ENCODE results near the gene ARID4A. TPM values are rescaled to one million over a fixed set of nuclear protein-coding genes. Genes with fewer than 3 reads are reported as not detected.
A peak's percentile ranks its signal among the peaks of the same experiment; 100 is the strongest.
"Not testable (repeated sequence)": the region's sequence is repeated elsewhere in the genome, so short reads cannot be mapped to it uniquely, and the experiment has no call there.

ARID4A gene
- total and polyA plus RNA-seq, 2 of the 13 experiments (the other 11 are each of a cell fraction or from before 2014, with no cell fraction given) = 7.2 to 9.7 TPM

DNA sequence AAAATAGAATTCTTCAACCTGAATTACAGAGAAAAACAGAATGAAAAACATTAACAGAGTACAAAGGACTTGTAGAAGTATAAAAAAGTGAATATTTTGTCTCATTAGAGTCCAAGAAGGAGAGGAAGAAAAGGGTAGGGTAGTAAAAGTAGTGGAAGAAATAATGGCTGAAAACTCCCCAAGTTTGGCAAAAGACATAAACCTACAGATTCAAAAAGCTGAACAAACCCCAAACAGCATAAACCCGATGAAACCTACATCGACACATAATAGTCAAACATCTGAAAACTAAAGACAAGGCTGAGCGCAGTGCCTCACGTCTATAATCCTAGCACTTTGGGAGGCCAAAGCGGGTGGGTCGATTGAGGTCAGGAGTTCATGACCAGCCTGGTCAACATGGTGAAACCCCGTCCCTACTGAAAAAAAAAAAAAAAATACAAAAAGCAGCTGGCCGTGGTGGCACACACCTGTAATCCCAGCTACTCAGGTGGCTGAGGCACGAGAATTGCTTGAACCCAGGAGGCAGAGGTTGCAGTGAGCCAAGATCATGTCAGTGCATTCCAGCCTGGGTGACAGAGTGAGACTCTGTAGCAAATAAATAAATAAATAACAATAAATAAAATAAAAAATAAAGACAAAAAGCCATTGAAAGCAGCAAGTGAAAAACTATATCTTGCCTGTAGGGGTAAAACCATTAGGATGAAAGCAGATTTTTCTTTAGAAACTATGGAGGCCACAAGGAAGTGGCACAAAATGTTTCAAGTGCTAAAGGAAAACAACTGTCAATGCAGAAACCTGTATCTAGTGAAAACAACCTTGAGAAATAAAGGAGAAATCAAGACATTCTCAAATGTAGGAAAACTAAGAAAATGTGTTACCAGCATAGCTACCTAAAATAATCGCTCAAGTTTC, 117.5 kb downstream of the ARID4A start:
- Histone ChIP-seq H2AFZ (ENCODE audit: low read length) (no peak overlapping the region), H4K20me1 (ENCODE audit: insufficient read depth, low read length) (no peaks in the 10 kb centered on the region), H3K4me2 (ENCODE audit: low read depth, low read length) (no peak overlapping the region), H3K27ac (ENCODE audit: extremely low read length, insufficient read depth, low read length) (no peak overlapping the region), H3K27me3 (ENCODE audit: control insufficient read depth in 1 of 2, insufficient read depth in 2 of 2, low read length in 2 of 2) (no peaks in the 10 kb centered on the region), H3K4me1 (ENCODE audit: insufficient read depth, low read length) (peaks cover 4% of the 10 kb centered on the region; the same call in 1 of the 2 replicates), H3K36me3 (replicated peaks in 1 of 2; ENCODE audit: control insufficient read depth in 1 of 2, insufficient read depth in 2 of 2, low read length in 2 of 2) (peaks cover 4 to 42% of the 10 kb centered on the region in 2 experiments), H3K79me2 (ENCODE audit: insufficient read depth, low read length) (peaks cover 3% of the 10 kb centered on the region), H3K9ac (ENCODE audit: insufficient read depth, low read depth, low read length) (no peak overlapping the region), H3K9me3 (ENCODE audit: low read length) (no peaks in the 10 kb centered on the region), H3K4me3 (replicated peaks in 1 of 3; ENCODE audit: insufficient read depth in 1 of 3, low read depth in 2 of 3, low read length in 3 of 3) (no peak overlapping the region)
- ChIA-PET POLR2A (no interaction called here), CTCF (ENCODE audit: low intra/inter-chr PET ratio, low total read pairs) (no interaction called here)
- no peak for TF ChIP-seq ZNF549 (CRISPR knock-in tag; IDR thresholded peaks at IDR 0.05)
- peak; percentile 92 for TF ChIP-seq ZNF317 (CRISPR knock-in tag; IDR thresholded peaks at IDR 0.05)
- TF ChIP-seq MZF1 (CRISPR knock-in tag; IDR thresholded peaks at IDR 0.05; ENCODE audit: borderline replicate concordance) = no peak
- FAIRE-seq = no peak
- no peak for DNase-seq (ENCODE audit: low spot score)
- WGBS (ENCODE audit: low lambda C conversion rate) = 96% methylated on average over 10 of the region's 10 CpGs
- in situ Hi-C loops (cut with HindIII; ENCODE audit: extremely low pct_ligation_motif_present, low pct_unique_long_range_greater_than_20kb) (no loop called here), intact Hi-C loops (cut with micrococcal nuclease; ENCODE audit: unreplicated experiment) (no loop called here)
- no TSS peak for BruUV-seq (replicated peaks)
- no peak for ATAC-seq

DNA sequence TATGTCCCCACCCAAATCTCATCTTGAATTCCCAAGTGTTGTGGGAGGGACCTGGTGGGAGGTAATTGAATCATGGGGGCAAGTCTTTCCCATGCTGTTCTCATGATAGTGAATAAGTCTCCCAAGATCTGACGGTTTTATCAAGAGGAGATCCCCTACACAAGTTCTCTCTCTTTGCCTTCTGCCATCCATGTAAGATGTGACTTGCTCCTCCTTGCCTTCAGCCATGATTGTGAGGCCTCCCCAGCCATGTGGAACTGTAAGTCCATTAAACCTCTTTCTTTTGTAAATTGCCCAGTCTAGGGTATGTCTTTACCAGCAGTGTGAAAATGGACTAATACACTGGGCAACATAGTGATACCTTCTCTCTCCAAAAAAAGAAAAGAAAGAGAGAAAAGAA, 118.6 kb downstream of the ARID4A start:
- H3K4me1 ChIP-seq (ENCODE audit: insufficient read depth, low read length); H4K20me1 ChIP-seq (ENCODE audit: insufficient read depth, low read length); in situ Hi-C loops (cut with HindIII; ENCODE audit: extremely low pct_ligation_motif_present, low pct_unique_long_range_greater_than_20kb); ATAC-seq; H2AFZ ChIP-seq (ENCODE audit: low read length); CTCF ChIA-PET (ENCODE audit: low intra/inter-chr PET ratio, low total read pairs); H3K9me3 ChIP-seq (ENCODE audit: low read length); BruUV-seq (replicated peaks); DNase-seq (ENCODE audit: low spot score); H3K4me3 ChIP-seq (replicated peaks in 1 of 3; ENCODE audit: insufficient read depth in 1 of 3, low read depth in 2 of 3, low read length in 3 of 3); H3K27ac ChIP-seq (ENCODE audit: extremely low read length, insufficient read depth, low read length); H3K27me3 ChIP-seq (ENCODE audit: control insufficient read depth in 1 of 2, insufficient read depth in 2 of 2, low read length in 2 of 2); H3K9ac ChIP-seq (ENCODE audit: insufficient read depth, low read depth, low read length); FAIRE-seq; intact Hi-C loops (cut with micrococcal nuclease; ENCODE audit: unreplicated experiment); H3K79me2 ChIP-seq (ENCODE audit: insufficient read depth, low read length); H3K4me2 ChIP-seq (ENCODE audit: low read depth, low read length): not testable (repeated sequence)
- WGBS (ENCODE audit: low lambda C conversion rate) = 100% methylated on average over 1 of the region's 1 CpG
- H3K36me3 ChIP-seq (replicated peaks in 1 of 2; ENCODE audit: control insufficient read depth in 1 of 2, insufficient read depth in 2 of 2, low read length in 2 of 2) = peaks cover 3 to 44% of the 10 kb centered on the region in 2 experiments
- POLR2A ChIA-PET = interaction anchor here (0.8 kb wide), 1 partner anchor 9 kb away, joined by 3 read pairs; no protein-coding TSS in a partner anchor

Small RNA genes within 50 kb of the gene (small RNA-seq; reads per million reads assigned to genes)
- 0 reads per million in 3 experiments for gene RNU6-341P (ENCODE audit: insufficient read depth in 2 of 3, insufficient read length in 3 of 3, low read depth in 2 of 3, low replicate concordance in 1 of 3)

Other genes starting within 250 kb of the ARID4A start
- 0.02 TPM in 1 of 2 replicates, not detected in the other for gene ARMH4, start 146.3 kb upstream of the ARID4A start, total RNA-seq (2016; rRNA removed; fragmentation: Illumina TruSeq; extraction: Trizol)
- 0.04 and 0.18 TPM in 2 replicates for gene ARMH4, start 146.3 kb upstream of the ARID4A start, polyA plus RNA-seq (2011; rRNA removed)
- 41.3 and 49.4 TPM in 2 replicates for gene ACTR10, start 98.4 kb upstream of the ARID4A start, total RNA-seq (2016; rRNA removed; fragmentation: Illumina TruSeq; extraction: Trizol)
- 27.5 and 30.0 TPM in 2 replicates for gene ACTR10, start 98.4 kb upstream of the ARID4A start, polyA plus RNA-seq (2011; rRNA removed)
- 275 and 443 TPM in 2 replicates for gene PSMA3, start 53.7 kb upstream of the ARID4A start, total RNA-seq (2016; rRNA removed; fragmentation: Illumina TruSeq; extraction: Trizol)
- 167 and 232 TPM in 2 replicates for gene PSMA3, start 53.7 kb upstream of the ARID4A start, polyA plus RNA-seq (2011; rRNA removed)
- 0.46 TPM in 1 of 2 replicates, not detected in the other for gene TOMM20L, start 97.4 kb downstream of the ARID4A start, total RNA-seq (2016; rRNA removed; fragmentation: Illumina TruSeq; extraction: Trizol)
- gene TOMM20L, start 97.4 kb downstream of the ARID4A start, polyA plus RNA-seq (2011; rRNA removed) = not detected in 2 replicates
- 42.5 and 58.2 TPM in 2 replicates for gene TIMM9, start 129.0 kb downstream of the ARID4A start, total RNA-seq (2016; rRNA removed; fragmentation: Illumina TruSeq; extraction: Trizol)
- 24.4 and 30.5 TPM in 2 replicates for gene TIMM9, start 129.0 kb downstream of the ARID4A start, polyA plus RNA-seq (2011; rRNA removed)
- 25.2 and 37.6 TPM in 2 replicates for gene KIAA0586, start 129.2 kb downstream of the ARID4A start, total RNA-seq (2016; rRNA removed; fragmentation: Illumina TruSeq; extraction: Trizol)
- gene KIAA0586, start 129.2 kb downstream of the ARID4A start, polyA plus RNA-seq (2011; rRNA removed) = 10.1 and 12.6 TPM in 2 replicates

All from HepG2 (cell line).